Measurements from ENCODE around the gene MORN1. TPM values are rescaled to one million over a fixed set of nuclear protein-coding genes. Genes with fewer than 3 reads are reported as not detected.

The MORN1 gene
- total and polyA plus RNA-seq, 2 donors, result 5.7 to 6.4 TPM

DNA sequence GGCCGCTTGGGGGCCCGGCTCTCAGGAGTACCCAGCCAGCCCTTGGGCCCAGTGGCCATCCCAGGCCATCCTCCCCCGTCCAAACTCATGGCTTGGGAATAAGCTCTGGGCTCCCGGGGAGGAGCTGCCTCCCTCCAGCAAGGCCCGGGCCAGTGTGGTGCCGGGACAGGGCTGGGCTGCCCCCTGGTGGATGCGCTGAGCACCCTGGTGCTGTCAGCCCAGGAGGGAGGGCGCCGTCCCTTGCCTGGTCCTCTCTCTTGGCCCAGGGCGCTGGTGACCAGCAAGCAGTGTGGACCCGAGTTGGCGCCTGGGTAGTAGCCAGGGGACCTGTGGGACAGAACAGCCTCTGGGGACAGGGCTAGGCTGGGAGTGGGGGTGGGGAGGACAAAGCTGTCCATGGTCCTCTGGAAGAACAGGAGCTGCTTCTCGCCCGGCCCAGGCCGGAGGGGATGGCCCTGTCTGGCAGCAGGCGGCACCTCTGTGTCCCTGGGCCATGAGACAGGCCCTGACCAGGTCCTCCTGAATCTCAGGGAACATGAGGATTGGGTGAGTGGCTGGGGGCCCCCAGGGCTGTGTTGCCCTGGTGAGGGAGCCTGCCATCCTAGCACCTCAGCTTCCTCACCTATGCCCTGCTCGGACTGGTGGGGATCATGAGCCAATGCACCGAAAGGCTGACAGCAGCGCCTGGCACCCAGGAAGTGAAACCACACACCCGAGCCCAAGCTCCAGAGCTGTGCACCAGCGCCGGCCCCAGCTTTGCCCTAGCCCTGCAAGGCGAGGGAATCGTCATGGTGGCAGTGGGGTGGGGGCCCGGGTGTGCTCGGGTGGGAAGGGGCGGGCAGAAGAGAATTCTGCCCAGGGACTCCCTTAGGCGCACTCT is 9.4 kb downstream of the MORN1 start:
- Histone ChIP-seq H3K9me3 (ENCODE audit: control insufficient read depth in 2 of 2, insufficient read depth in 1 of 2, low read length in 1 of 2) (no peaks in the 10 kb centered on the region), H3K4me1 (ENCODE audit: control insufficient read depth in 2 of 2, insufficient read depth in 2 of 2, low read length in 2 of 2) (peaks cover 0 to 8% of the 10 kb centered on the region in 2 donors), H3K27me3 (ENCODE audit: control insufficient read depth in 2 of 2, insufficient read depth in 1 of 2, low read length in 1 of 2) (no peaks in the 10 kb centered on the region), H3K27ac (ENCODE audit: low read depth in 1 of 2, low read length in 1 of 2) (no peak overlapping the region), H3K4me3 (ENCODE audit: low read length in 2 of 2) (no peak overlapping the region), H3K36me3 (ENCODE audit: control insufficient read depth in 2 of 2, insufficient read depth in 2 of 2, low read length in 1 of 2) (peaks cover 2 to 4% of the 10 kb centered on the region in 2 donors)
- WGBS, result 60% methylated on average over 28 of the region's 28 CpGs
- peak; percentile 29 to 77 (median 45) for DNase-seq (ENCODE audit: low read depth in 6 of 9, low spot score in 9 of 9)

DNA sequence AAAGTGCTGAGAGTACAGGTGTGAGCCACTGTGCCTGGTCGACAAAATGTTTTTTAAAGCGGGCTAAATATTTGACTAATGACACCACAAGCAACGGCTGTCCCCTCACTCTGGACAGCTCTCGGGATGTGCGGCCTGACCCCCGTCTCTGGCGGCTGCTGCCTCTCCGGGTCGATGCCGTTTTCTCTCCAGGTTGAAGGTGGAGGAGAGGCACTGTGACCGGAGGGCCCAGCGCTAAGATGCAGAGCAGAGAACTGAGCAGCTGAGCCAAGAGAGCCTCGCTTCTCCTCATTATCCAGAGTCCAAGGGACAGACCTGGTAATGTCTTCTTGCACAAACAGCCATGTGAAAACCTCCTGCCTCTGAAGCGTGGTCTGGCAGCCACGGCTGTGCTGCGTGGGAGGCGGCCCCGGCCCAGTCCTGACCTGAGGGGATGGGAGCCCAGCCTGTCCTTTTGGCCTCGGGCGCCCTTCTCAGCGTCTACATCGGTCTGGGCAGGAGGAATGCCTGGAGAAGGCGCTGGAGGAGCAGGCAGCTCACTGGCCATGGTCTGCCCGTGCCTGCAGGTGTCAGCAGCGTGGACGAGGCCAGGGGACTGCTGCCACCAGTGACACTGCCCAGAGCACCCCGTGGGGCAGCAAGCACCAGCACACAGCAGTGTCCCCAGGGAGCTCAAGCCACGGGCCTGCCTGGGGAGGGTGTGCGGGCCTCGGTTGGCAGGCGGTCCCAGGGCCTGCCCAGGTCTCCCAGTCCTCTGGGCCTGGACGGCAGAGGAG is 10.3 kb downstream of the MORN1 start:
- no peak overlapping the region for H3K4me3 ChIP-seq (ENCODE audit: low read length in 2 of 2)
- no peak for DNase-seq (ENCODE audit: low read depth in 6 of 9, low spot score in 9 of 9)
- 96% methylated on average over 32 of the region's 32 CpGs for WGBS
- no peaks in the 10 kb centered on the region for H3K27me3 ChIP-seq (ENCODE audit: control insufficient read depth in 2 of 2, insufficient read depth in 1 of 2, low read length in 1 of 2)
- no peaks in the 10 kb centered on the region for H3K36me3 ChIP-seq (ENCODE audit: control insufficient read depth in 2 of 2, insufficient read depth in 2 of 2, low read length in 1 of 2)
- no peaks in the 10 kb centered on the region for H3K9me3 ChIP-seq (ENCODE audit: control insufficient read depth in 2 of 2, insufficient read depth in 1 of 2, low read length in 1 of 2)
- H3K27ac ChIP-seq (ENCODE audit: low read depth in 1 of 2, low read length in 1 of 2), result no peak overlapping the region
- H3K4me1 ChIP-seq (ENCODE audit: control insufficient read depth in 2 of 2, insufficient read depth in 2 of 2, low read length in 2 of 2), result peaks cover 0 to 8% of the 10 kb centered on the region in 2 donors

DNA sequence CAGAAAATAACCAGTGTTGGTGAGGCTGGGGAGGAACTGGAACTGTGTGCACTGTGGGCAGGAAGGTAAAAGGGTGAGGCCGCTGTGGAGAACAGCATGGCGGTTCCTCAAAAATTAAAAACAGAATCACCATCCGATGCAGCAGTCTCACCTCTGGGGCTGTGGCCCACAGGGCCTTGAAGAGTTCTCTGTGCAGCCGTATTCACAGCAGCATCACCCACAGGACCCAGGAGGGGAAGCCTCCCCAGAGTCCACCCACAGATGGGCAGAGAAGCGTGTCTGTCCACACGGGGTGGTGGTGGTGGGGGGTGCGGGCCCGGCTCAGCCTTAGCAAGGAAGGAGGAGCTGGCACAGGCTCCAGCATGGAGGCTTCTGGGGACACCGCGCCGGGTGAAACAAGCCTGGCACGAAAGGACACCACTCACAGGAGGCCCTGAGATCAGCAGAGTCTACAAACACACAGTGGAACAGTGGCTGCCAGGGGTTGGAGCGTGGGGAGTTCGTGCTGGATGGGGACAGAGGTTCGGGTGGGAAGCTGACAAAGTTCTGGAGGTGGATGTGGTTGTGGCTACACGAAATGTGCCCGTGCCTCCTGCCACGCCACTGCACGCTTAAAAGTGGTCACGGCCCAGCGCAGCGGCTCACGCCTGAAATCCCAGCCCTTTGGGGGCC is 11.5 kb downstream of the MORN1 start:
- Histone ChIP-seq H3K9me3 (ENCODE audit: control insufficient read depth in 2 of 2, insufficient read depth in 1 of 2, low read length in 1 of 2) (no peaks in the 10 kb centered on the region), H3K4me1 (ENCODE audit: control insufficient read depth in 2 of 2, insufficient read depth in 2 of 2, low read length in 2 of 2) (peaks cover 0 to 8% of the 10 kb centered on the region in 2 donors), H3K4me3 (ENCODE audit: low read length in 2 of 2) (no peak overlapping the region), H3K27ac (ENCODE audit: low read depth in 1 of 2, low read length in 1 of 2) (no peak overlapping the region), H3K36me3 (ENCODE audit: control insufficient read depth in 2 of 2, insufficient read depth in 2 of 2, low read length in 1 of 2) (no peaks in the 10 kb centered on the region), H3K27me3 (ENCODE audit: control insufficient read depth in 2 of 2, insufficient read depth in 1 of 2, low read length in 1 of 2) (no peaks in the 10 kb centered on the region)
- 93% methylated on average over 23 of the region's 23 CpGs for WGBS
- DNase-seq (ENCODE audit: low read depth in 6 of 9, low spot score in 9 of 9), result no peak

DNA sequence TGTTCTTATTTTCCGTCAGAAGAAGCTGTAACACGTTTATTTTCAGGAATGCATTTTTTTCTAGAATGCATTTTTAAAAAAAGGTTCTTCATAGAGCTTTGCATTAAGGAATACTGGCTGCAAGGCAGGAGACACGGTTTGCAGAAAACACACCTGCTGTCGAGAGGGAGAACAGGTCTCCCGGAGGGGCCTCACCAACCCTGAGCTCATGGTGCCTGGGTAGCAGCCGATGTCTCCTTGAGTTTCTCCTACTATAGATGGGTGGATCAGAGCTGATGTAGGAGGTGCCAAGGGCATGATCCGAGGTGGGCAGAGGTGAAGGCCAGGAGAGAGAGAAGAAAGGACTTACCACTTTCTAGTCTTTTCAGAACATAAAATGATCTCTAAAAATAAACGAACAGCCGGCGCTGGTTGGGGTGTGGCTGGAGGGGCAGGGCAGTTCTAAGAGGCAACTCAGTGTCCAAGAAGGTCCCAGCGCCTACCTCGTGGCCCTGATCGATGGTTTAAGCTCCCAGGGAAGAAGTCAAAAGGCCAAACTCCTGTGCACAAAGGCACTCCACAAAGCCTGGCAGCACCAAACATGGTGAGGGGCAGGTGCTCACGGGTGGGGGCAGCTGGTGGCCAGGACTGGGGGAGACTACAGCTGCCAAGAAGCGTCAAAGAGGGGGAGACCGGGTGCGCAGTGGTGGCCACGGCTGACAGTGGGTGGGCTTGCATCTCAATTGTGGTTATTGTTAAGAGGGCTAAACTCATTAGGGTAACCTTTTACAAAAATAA is 12.2 kb downstream of the MORN1 start:
- no peak for DNase-seq (ENCODE audit: low read depth in 6 of 9, low spot score in 9 of 9)

DNA sequence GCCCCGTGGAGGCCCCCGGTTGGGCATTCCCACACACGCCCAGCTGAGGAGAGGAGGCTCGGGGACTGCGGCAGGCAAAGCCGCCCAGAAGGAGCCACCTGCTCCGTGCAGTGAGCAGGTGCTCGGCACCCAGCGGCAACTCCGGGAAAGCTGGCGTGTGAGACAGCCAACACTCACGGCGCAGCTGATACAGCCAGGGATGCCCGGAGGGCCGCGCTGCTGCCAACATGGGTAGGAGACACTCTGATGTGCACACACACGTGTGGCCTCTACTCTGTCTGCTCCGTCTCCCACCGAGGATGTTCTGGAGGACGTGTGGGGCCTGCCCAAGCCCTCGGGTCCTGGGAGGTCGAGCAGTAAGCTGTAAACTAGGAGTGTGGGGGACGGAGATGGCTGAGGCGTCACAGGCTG is 12.9 kb downstream of the MORN1 start:
- 95% methylated on average over 24 of the region's 24 CpGs for WGBS
- DNase-seq (ENCODE audit: low read depth in 6 of 9, low spot score in 9 of 9), result no peak

More for the DNA sequence above, 12.2 kb downstream of the MORN1 start:
- H3K9me3 ChIP-seq (ENCODE audit: control insufficient read depth in 2 of 2, insufficient read depth in 1 of 2, low read length in 1 of 2), result no peaks in the 10 kb centered on the region
- no peak overlapping the region for H3K27ac ChIP-seq (ENCODE audit: low read depth in 1 of 2, low read length in 1 of 2)
- no peak overlapping the region for H3K4me3 ChIP-seq (ENCODE audit: low read length in 2 of 2)
- 94% methylated on average over 18 of the region's 18 CpGs for WGBS
- no peaks in the 10 kb centered on the region for H3K36me3 ChIP-seq (ENCODE audit: control insufficient read depth in 2 of 2, insufficient read depth in 2 of 2, low read length in 1 of 2)
- H3K27me3 ChIP-seq (ENCODE audit: control insufficient read depth in 2 of 2, insufficient read depth in 1 of 2, low read length in 1 of 2), result no peaks in the 10 kb centered on the region
- peaks cover 0 to 8% of the 10 kb centered on the region in 2 donors for H3K4me1 ChIP-seq (ENCODE audit: control insufficient read depth in 2 of 2, insufficient read depth in 2 of 2, low read length in 2 of 2)

DNA sequence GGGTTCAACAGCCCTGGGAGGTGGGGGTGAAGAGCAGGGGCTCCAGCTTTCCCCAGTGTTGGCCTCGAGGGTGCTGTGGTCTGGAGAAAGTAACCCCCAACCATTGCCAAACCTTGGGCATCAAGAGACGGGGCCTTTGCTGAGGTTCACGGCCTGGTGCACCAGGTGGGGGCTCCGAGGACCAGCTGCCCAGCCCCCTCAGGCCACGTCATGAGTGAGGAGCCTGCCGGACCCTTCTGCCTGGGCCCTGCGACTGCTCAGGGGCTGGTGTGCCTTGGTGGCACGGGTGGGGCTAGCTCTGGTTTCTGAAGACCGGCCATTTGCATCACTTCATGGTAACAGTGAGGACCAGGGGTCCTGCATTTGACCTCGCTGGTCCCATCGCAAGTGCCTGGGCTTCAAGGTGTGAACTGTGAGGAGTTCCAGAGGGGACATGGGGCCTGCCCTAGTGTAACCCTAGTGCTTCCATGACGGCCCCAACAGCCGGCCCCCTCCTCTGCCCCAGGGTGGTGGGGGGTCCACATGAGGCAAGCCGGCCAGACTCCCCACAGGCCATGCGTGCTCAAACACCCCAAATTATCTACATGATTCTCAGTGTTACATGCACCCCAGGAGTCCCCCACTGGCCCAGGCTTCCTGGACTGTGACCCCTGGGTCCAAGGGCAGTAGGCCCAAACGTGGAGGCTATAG is 13.5 kb downstream of the MORN1 start:
- Histone ChIP-seq H3K36me3 (ENCODE audit: control insufficient read depth in 2 of 2, insufficient read depth in 2 of 2, low read length in 1 of 2) (no peaks in the 10 kb centered on the region), H3K27me3 (ENCODE audit: control insufficient read depth in 2 of 2, insufficient read depth in 1 of 2, low read length in 1 of 2) (no peaks in the 10 kb centered on the region), H3K4me3 (ENCODE audit: low read length in 2 of 2) (no peak overlapping the region), H3K4me1 (ENCODE audit: control insufficient read depth in 2 of 2, insufficient read depth in 2 of 2, low read length in 2 of 2) (peaks cover 0 to 8% of the 10 kb centered on the region in 2 donors), H3K27ac (ENCODE audit: low read depth in 1 of 2, low read length in 1 of 2) (no peak overlapping the region), H3K9me3 (ENCODE audit: control insufficient read depth in 2 of 2, insufficient read depth in 1 of 2, low read length in 1 of 2) (no peaks in the 10 kb centered on the region)
- 95% methylated on average over 16 of the region's 16 CpGs for WGBS
- DNase-seq (ENCODE audit: low read depth in 6 of 9, low spot score in 9 of 9), result no peak

More for the DNA sequence above, 12.9 kb downstream of the MORN1 start:
- H3K4me3 ChIP-seq (ENCODE audit: low read length in 2 of 2), result no peak overlapping the region
- H3K9me3 ChIP-seq (ENCODE audit: control insufficient read depth in 2 of 2, insufficient read depth in 1 of 2, low read length in 1 of 2), result no peaks in the 10 kb centered on the region
- no peaks in the 10 kb centered on the region for H3K27me3 ChIP-seq (ENCODE audit: control insufficient read depth in 2 of 2, insufficient read depth in 1 of 2, low read length in 1 of 2)
- peaks cover 0 to 8% of the 10 kb centered on the region in 2 donors for H3K4me1 ChIP-seq (ENCODE audit: control insufficient read depth in 2 of 2, insufficient read depth in 2 of 2, low read length in 2 of 2)
- no peaks in the 10 kb centered on the region for H3K36me3 ChIP-seq (ENCODE audit: control insufficient read depth in 2 of 2, insufficient read depth in 2 of 2, low read length in 1 of 2)
- no peak overlapping the region for H3K27ac ChIP-seq (ENCODE audit: low read depth in 1 of 2, low read length in 1 of 2)

DNA sequence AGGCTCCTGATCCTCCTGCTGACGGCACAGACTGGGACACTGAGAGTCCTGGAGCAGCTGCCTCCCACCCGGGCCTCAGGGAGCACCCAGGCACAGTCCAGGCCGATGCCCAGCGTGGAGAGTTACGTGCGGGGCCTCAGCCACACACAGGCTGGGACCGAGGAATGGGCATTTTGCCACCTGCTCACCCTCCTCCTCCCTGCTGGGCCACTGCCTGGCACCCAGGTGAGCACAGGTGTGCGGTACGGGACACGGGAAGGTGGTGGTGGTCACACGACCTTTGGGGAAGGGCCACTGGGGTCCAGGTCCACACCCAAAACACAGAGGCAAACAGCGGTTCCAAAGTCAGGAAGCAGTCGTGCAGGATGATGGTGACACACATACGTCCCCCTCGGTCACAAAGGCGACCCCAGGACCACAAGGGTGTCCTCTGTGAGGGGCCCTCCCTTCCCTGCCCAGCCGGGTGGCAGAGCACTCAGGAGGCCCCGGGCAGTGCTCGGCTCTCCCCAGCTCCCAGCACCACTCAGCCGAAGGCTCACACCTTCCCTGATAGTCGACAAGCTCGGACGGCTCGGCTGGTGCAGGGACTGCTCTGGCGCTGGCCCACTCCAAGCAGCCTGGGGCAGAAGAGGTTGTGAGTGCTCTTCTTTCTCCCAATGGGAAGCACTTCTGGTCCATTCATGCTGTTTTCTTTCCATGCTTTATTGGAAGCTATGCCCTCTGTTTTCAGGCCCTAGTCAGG is 14.3 kb downstream of the MORN1 start:
- 96% methylated on average over 25 of the region's 25 CpGs for WGBS
- peaks cover 0 to 6% of the 10 kb centered on the region in 2 donors for H3K4me1 ChIP-seq (ENCODE audit: control insufficient read depth in 2 of 2, insufficient read depth in 2 of 2, low read length in 2 of 2)
- no peaks in the 10 kb centered on the region for H3K9me3 ChIP-seq (ENCODE audit: control insufficient read depth in 2 of 2, insufficient read depth in 1 of 2, low read length in 1 of 2)
- no peaks in the 10 kb centered on the region for H3K36me3 ChIP-seq (ENCODE audit: control insufficient read depth in 2 of 2, insufficient read depth in 2 of 2, low read length in 1 of 2)
- no peak overlapping the region for H3K27ac ChIP-seq (ENCODE audit: low read depth in 1 of 2, low read length in 1 of 2)
- DNase-seq (ENCODE audit: low read depth in 6 of 9, low spot score in 9 of 9), result no peak
- no peak overlapping the region for H3K4me3 ChIP-seq (ENCODE audit: low read length in 2 of 2)
- H3K27me3 ChIP-seq (ENCODE audit: control insufficient read depth in 2 of 2, insufficient read depth in 1 of 2, low read length in 1 of 2), result no peaks in the 10 kb centered on the region
